HFF-Myc (cell line): ENCODE data around the gene HHIPL1.

Experiments used
- DNase-seq: peaks from one replicate; pipeline ENCODE4 v3.0.0-alpha.2; 2011; ENCODE audit warnings: low read depth; ENCODE audit errors: extremely low read depth
- H3K4me3 ChIP-seq: replicated peaks from 2 replicates; pipeline ENCODE4 v1.5.1; 2011; ENCODE audit warnings: low read depth, mild to moderate bottlenecking, control low read depth, low read length
- CTCF ChIP-seq: IDR thresholded peaks from 2 replicates; pipeline ENCODE4 v1.5.1; 2012; ENCODE audit warnings: mild to moderate bottlenecking, low read depth, low read length, control low read depth; ENCODE audit errors: missing control alignments

The HHIPL1 gene

GRCh38 chr14:99715266-99716000 is 70.5 kb downstream of the HHIPL1 start:
- no peak for DNase-seq
- no peak for TF ChIP-seq CTCF

DNA sequence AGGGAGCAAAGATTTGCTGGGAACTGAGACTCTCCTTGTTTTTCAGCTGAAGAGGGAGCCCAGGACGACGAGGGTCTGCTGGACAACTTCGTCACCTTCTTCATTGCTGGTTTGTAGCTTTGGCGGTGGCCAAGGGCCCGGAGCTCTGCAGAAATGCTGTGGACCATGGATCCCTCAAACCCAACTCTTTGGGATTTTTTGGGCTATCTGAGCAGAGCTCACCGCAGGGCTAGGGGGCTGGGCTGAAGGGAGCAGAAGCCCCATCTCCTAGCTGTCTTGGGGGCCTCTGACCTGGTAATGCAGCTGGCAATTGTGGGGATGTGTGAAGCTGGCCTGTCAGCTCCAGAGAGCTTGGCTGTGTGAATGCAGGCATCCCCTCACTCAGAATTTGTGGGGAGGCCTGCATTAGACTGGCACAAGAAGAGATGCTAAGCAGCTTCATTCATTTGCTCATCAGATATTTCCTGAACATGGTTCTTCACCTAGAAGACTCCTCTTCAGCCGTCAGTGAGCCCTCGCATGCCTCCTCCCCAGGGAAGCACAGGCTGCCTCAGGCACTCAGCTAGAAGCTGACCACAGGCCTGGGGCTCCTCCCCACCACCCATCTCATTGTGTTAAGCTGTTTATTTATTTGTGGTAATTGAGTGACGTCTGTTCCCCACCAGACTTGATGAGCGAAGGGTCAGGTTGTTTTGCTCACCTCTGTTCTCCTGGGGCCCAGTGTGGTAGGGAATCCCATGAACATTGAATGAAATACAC is 71.3 kb downstream of the HHIPL1 start:
- no peak for DNase-seq
- no peak for TF ChIP-seq CTCF
- H3K4me3 ChIP-seq, result no peak overlapping the region

More at GRCh38 chr14:99715266-99716000, 70.5 kb downstream of the HHIPL1 start:
- H3K4me3 ChIP-seq, result no peak overlapping the region

DNA sequence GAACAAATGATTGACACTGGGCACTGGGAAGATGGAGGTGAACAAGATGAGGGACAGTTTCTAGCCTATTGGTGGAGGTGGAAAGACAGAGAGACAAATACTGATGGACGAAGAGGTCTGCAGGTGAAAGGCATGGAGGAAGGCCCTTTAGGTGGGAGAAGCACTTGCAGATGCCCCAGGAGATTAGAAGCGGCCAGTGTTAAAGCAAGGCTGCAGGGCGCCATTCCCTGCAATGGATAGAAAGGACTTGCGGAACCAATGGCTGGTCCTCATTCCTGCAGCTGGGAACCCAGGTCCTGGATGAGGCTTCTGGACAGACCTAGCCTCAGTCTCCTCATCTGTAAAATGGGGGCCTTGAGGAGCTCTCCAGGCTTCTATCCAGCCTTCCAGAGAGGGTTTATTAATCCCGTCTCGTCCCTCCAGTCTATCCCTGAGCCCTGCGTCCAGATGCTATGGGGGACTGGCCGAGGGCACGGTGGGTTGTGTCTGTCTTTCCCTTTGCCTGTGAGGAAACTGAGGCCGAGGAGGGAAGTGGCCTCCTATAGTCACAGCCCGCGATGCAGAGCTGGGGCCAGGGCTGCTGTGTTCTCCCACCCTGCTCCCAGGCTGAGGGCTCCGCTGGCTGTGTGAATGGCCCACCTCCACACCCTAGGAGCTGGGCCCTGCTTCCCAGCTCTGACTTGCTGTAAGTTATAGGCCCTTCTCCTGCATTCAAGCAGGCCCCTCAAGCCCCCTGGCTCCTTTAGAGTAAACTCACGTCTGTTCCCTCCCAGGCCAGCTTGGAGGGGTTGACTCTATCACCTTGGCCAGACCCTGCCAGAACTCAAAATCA is 72.1 kb downstream of the HHIPL1 start:
- H3K4me3 ChIP-seq, result no peak overlapping the region
- no peak for DNase-seq
- no peak for TF ChIP-seq CTCF

- TF ChIP-seq CTCF, result no peak
- no peak for DNase-seq
- no peak overlapping the region for H3K4me3 ChIP-seq
Measured at GRCh38 chr14:99717682-99718013, 72.7 kb downstream of the HHIPL1 start.

DNA sequence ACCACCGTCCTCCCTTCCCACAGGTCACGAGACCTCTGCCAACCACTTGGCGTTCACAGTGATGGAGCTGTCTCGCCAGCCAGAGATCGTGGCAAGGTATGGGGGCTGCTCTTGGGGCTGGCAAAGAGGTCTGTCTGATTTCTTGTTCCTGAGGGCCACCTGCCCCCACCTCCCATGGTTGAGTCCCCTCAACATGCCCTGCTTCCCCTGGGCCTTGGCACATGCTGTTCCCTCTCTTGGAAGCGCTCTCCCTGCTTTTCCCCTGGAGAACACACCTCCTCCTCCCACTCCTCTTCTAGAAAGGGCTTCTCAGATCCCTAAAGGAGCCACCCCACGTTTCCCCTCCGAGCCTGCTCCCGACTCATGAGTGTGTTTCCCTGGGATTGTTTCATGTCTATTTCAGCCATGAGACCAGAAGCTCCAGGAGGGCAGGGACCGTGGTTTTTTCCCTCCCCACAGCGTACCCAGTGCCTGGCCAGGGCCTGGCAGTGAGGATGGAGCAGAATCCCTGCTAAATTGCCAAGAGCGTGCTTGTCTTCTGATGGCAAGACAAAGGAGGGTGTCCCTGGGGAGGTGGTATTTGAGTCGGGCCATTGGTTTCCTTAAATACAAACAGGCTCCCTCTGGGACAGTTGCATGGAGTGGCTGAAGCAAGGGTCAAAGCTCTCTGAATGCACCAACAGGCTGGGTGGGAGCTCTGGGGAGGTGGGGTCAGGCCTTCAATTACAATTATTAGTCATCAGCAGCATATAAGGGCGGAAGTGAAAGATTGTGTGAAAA is 73.3 kb downstream of the HHIPL1 start:
- no peak overlapping the region for H3K4me3 ChIP-seq
- TF ChIP-seq CTCF, result no peak
- DNase-seq, result no peak

- no peak overlapping the region for H3K4me3 ChIP-seq
- TF ChIP-seq CTCF, result no peak
- no peak for DNase-seq
Measured at GRCh38 chr14:99718811-99719192, 73.9 kb downstream of the HHIPL1 start.
